ENCODE measurements around the gene INTS7. TPM values are rescaled to one million over a fixed set of nuclear protein-coding genes. Genes with fewer than 3 reads are reported as not detected.

The INTS7 gene
- total RNA-seq, 4 donors from 2014 or later, result 13.5 to 22.3 (median 18.2) TPM

DNA sequence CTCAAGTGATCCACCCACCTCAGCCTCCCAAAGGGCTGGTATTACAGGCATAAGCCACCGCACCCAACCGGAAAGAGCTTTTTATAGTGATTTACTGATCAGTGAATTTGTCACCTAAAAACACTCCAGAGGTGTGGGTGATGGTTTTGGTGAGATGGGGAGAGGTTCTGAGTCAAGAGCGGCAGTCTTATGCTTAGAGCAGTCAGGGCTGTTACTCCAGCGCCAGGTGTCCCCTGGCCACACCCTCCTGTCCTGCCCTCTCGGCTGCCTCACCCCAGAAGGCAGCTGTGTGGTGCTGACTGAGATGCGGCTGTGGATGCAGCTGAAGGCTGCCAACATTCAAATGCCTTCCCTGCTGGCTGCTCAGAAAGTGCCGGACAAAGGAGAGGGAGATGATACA lies 110.3 kb downstream of the INTS7 start:
- TF ChIP-seq, protein P1, sequence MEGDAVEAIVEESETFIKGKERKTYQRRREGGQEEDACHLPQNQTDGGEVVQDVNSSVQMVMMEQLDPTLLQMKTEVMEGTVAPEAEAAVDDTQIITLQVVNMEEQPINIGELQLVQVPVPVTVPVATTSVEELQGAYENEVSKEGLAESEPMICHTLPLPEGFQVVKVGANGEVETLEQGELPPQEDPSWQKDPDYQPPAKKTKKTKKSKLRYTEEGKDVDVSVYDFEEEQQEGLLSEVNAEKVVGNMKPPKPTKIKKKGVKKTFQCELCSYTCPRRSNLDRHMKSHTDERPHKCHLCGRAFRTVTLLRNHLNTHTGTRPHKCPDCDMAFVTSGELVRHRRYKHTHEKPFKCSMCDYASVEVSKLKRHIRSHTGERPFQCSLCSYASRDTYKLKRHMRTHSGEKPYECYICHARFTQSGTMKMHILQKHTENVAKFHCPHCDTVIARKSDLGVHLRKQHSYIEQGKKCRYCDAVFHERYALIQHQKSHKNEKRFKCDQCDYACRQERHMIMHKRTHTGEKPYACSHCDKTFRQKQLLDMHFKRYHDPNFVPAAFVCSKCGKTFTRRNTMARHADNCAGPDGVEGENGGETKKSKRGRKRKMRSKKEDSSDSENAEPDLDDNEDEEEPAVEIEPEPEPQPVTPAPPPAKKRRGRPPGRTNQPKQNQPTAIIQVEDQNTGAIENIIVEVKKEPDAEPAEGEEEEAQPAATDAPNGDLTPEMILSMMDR (IDR thresholded peaks at IDR 0.05), result no peak
- TF ChIP-seq POLR2A (IDR thresholded peaks at IDR 0.05) (no peak), EP300 (IDR thresholded peaks at IDR 0.05) (no peak), POLR2AphosphoS5 (IDR thresholded peaks at IDR 0.05) (no peak)
- Histone ChIP-seq H3K4me1 (peaks cover 26% of the 10 kb centered on the region), H3K27ac (no peak overlapping the region), H3K27me3 (no peaks in the 10 kb centered on the region), H3K4me3 (no peak overlapping the region), H3K36me3 (no peaks in the 10 kb centered on the region), H3K9me3 (no peaks in the 10 kb centered on the region)
- 28% methylated on average over 4 of the region's 7 CpGs for WGBS
- no peak for DNase-seq (ENCODE audit: low spot score in 2 of 2)

DNA sequence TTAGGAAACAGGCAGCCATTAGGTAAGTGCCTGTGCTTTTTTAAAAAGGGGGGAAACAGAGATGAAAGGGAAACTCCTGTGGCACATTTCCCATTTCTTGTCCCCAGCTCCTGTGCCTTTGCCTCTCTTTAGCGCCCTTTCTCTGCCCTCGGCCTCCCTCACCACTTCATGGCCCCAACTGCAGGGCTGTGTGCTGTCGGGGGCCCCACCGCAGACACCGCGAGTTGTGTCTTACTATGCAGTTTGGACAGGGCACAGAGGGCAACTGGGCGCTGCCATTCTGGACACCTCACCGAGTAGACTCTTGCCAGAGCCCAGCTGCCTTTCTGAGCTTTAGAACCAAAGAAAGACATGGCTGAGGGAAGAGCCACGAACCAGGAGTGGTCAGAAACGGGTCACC lies 111.1 kb downstream of the INTS7 start:
- TF ChIP-seq, protein P1 (IDR thresholded peaks at IDR 0.05), result no peak
- TF ChIP-seq POLR2AphosphoS5 (IDR thresholded peaks at IDR 0.05), result no peak
- TF ChIP-seq POLR2A (IDR thresholded peaks at IDR 0.05), result no peak
- no peak for TF ChIP-seq EP300 (IDR thresholded peaks at IDR 0.05)
- no peaks in the 10 kb centered on the region for H3K9me3 ChIP-seq
- H3K4me3 ChIP-seq, result no peak overlapping the region
- no peak for DNase-seq (ENCODE audit: low spot score in 2 of 2)
- peaks cover 20% of the 10 kb centered on the region for H3K4me1 ChIP-seq
- no peak overlapping the region for H3K27ac ChIP-seq
- no peaks in the 10 kb centered on the region for H3K36me3 ChIP-seq
- H3K27me3 ChIP-seq, result no peaks in the 10 kb centered on the region
- 89% methylated on average over 10 of the region's 10 CpGs for WGBS

DNA sequence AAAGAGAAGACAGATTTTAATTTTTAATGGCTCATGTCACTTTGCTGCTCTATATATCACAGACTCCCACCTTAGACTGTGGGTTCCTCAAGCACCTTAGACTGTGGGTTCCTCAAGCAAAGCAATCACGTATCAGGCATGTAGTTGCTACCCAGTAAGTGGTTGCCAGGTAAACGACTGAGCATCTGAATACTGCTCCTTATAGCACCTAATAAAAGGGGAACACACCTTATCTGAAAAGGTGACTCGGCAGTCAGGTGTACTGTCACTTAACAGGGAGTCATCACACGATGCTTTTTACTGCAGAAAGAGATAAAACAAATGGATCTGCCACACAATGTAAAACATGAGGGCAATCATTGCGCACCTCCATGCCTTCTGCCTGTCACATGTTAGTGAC lies 112.3 kb downstream of the INTS7 start:
- no peak for DNase-seq (ENCODE audit: low spot score in 2 of 2)
- TF ChIP-seq, protein P1 (IDR thresholded peaks at IDR 0.05), result no peak
- no peak for TF ChIP-seq EP300 (IDR thresholded peaks at IDR 0.05)
- TF ChIP-seq POLR2A (IDR thresholded peaks at IDR 0.05), result no peak
- no peak for TF ChIP-seq POLR2AphosphoS5 (IDR thresholded peaks at IDR 0.05)
- Histone ChIP-seq H3K9me3 (no peaks in the 10 kb centered on the region), H3K36me3 (no peaks in the 10 kb centered on the region), H3K27ac (no peak overlapping the region), H3K27me3 (no peaks in the 10 kb centered on the region), H3K4me1 (peaks cover 12% of the 10 kb centered on the region), H3K4me3 (no peak overlapping the region)
- WGBS, result 78% methylated on average over 5 of the region's 5 CpGs

DNA sequence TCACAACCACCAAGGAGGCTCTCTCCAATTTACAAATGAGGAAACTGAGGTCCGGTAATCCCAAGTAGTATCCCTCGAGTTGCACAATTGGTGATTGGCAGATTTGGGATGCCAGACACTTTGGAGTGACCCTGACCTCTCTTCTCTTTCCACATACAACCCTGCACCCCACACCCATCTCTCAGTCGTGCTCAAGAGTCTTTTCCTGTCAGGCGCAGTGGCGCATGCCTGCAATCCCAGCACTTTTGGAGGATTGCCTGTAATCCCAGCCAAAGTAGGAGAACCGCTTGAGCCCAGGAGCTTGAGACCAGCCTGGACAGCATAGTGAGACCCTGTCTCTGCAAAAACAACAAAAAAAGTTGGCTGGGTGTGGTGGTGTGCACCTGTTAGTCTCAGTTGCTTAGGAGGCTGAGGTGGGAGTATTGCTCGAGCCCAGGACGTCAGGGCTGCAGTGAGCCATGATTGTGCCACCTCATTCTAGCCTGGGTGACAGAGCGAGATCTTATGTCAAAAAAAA lies 113.7 kb downstream of the INTS7 start:
- DNase-seq (ENCODE audit: low spot score in 2 of 2), result no peak
- H3K36me3 ChIP-seq, result no peaks in the 10 kb centered on the region
- peaks cover 10% of the 10 kb centered on the region for H3K4me1 ChIP-seq
- no peaks in the 10 kb centered on the region for H3K9me3 ChIP-seq
- H3K27me3 ChIP-seq, result no peaks in the 10 kb centered on the region
- WGBS, result 95% methylated on average over 9 of the region's 9 CpGs
- H3K4me3 ChIP-seq, result no peak overlapping the region
- H3K27ac ChIP-seq, result no peak overlapping the region
- TF ChIP-seq POLR2AphosphoS5 (IDR thresholded peaks at IDR 0.05), result no peak
- TF ChIP-seq, protein P1 (IDR thresholded peaks at IDR 0.05), result no peak
- no peak for TF ChIP-seq POLR2A (IDR thresholded peaks at IDR 0.05)
- TF ChIP-seq EP300 (IDR thresholded peaks at IDR 0.05), result no peak

DNA sequence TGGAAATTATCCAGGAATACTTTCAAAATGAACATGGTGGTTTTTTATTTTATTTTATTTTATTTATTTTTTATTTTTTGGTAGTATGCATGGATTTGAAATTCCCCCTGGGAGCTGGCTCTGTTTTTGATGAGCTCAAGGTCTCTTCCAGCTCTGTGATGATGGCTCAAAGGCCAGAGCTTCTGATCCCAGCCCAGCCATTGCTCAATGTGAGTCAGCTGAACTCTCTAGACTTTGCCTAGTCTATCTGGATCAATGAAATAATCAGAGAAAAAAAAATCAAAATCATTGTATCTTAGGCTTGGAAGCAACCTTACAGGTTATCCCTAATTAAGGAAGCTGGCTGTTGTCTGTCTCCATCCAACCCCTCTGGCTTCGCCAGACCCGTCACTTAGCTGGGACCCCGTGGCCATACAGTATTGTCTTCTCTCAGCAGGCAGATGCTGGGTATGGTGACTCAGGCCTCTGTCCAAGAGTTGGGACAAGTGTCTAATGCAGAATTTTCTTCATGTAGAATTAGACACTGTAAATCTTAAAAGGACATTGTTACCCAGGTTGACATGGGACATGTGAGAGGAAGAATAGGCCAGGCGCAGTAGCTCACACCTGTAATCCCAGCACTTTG lies 114.6 kb downstream of the INTS7 start:
- H3K27me3 ChIP-seq, result no peaks in the 10 kb centered on the region
- DNase-seq (ENCODE audit: low spot score in 2 of 2), result no peak
- 88% methylated on average over 4 of the region's 4 CpGs for WGBS
- no peaks in the 10 kb centered on the region for H3K9me3 ChIP-seq
- TF ChIP-seq, protein P1 (IDR thresholded peaks at IDR 0.05), result no peak
- no peak for TF ChIP-seq POLR2AphosphoS5 (IDR thresholded peaks at IDR 0.05)
- no peak for TF ChIP-seq EP300 (IDR thresholded peaks at IDR 0.05)
- no peak for TF ChIP-seq POLR2A (IDR thresholded peaks at IDR 0.05)
- no peak overlapping the region for H3K27ac ChIP-seq
- H3K36me3 ChIP-seq, result no peaks in the 10 kb centered on the region
- H3K4me1 ChIP-seq, result peaks cover 10% of the 10 kb centered on the region
- no peak overlapping the region for H3K4me3 ChIP-seq

Measured in suprapubic skin (tissue), 4 donors.